H1 (cell line): ENCODE results near the gene KRTAP29-1. TPM values are rescaled to one million over a fixed set of nuclear protein-coding genes. Genes with fewer than 3 reads are reported as not detected.

ENCODE experiments used
- CTCF ChIA-PET: fragments of 300-600 bp; sonication (Branson Sonifier 250); formaldehyde crosslinking; loops from one replicate; lab custom pipeline; 2021; ENCODE audit not compliant: partially characterized antibody; lab: Charles Lee
- POLR2A ChIA-PET: fragments of 300-600 bp; sonication (Branson Sonifier 250); formaldehyde crosslinking; loops from one replicate; lab custom pipeline; 2021; ENCODE audit warnings: inconsistent platforms; ENCODE audit not compliant: partially characterized antibody; lab: Charles Lee
- DNase-seq, 2 experiments: peaks; one replicate each; pipeline versions ENCODE4 v3.0.0 to v3.0.0-alpha.2; 2010 to 2022; ENCODE audit warnings: low spot score in 2 of 2, low read depth in 1 of 2, mixed read lengths in 1 of 2
- FAIRE-seq: peaks from 2 replicates; lab custom pipeline; 2011; peaks lifted over from hg19 to GRCh38; lab: Jason Lieb, UNC
- H2AFZ ChIP-seq: 2 replicates; pipeline ENCODE4 v1.8.1; 2012; ENCODE audit warnings: low read length, inconsistent platforms
- H2AK5ac ChIP-seq: 2 replicates; pipeline ENCODE4 v1.6.1; 2013; ENCODE audit warnings: low read depth, low read length
- H2BK120ac ChIP-seq: replicated peaks from 2 replicates; pipeline ENCODE3; 2013; ENCODE audit warnings: low read depth, low read length, inconsistent platforms
- H2BK12ac ChIP-seq: 2 replicates; pipeline ENCODE4 v1.6.1; 2013; ENCODE audit warnings: low read depth, low read length
- H2BK15ac ChIP-seq: 2 replicates; pipeline ENCODE4 v1.6.1; 2013; ENCODE audit warnings: low read length
- H2BK20ac ChIP-seq: 2 replicates; pipeline ENCODE4 v1.6.1; 2013; ENCODE audit warnings: low read length
- H2BK5ac ChIP-seq: 2 replicates; pipeline ENCODE4 v1.6.1; 2013; ENCODE audit warnings: low read depth, low read length
- H3K14ac ChIP-seq: 2 replicates; pipeline ENCODE4 v1.6.1; 2013; ENCODE audit warnings: inconsistent platforms; ENCODE audit not compliant: insufficient read length
- H3K18ac ChIP-seq: 2 replicates; pipeline ENCODE4 v1.6.1; 2013; ENCODE audit warnings: low read length; ENCODE audit errors: extremely low read depth
- H3K23ac ChIP-seq: 2 replicates; pipeline ENCODE4 v1.6.1; 2013; ENCODE audit warnings: inconsistent platforms; ENCODE audit not compliant: insufficient read length
- H3K23me2 ChIP-seq: 2 replicates; pipeline ENCODE4 v1.6.1; 2013; ENCODE audit warnings: low read depth, low read length
- H3K27ac ChIP-seq: 2 replicates; pipeline ENCODE4 v1.6.1; 2011; ENCODE audit warnings: low read depth, low read length, inconsistent platforms
- H3K27me3 ChIP-seq, 4 experiments: replicated peaks in 1 of 4; 1 replicate in 1 of 4; 2 replicates in 3 of 4; pipeline versions ENCODE4 v1.6.1 to v1.8.1; 2011 to 2013; ENCODE audit warnings: low read length in 3 of 4, mild to moderate bottlenecking in 3 of 4, inconsistent platforms in 2 of 4, mixed read lengths in 2 of 4, moderate library complexity in 1 of 4; ENCODE audit not compliant: control insufficient read depth in 3 of 4, insufficient read depth in 3 of 4; ENCODE audit errors: extremely low read depth in 1 of 4
- H3K36me3 ChIP-seq, 4 experiments: 2 replicates each; pipeline versions ENCODE4 v1.6.1 to v1.8.1; 2011 to 2013; ENCODE audit warnings: mild to moderate bottlenecking in 4 of 4, low read length in 3 of 4, moderate library complexity in 2 of 4, control low read depth in 1 of 4, inconsistent platforms in 1 of 4; ENCODE audit not compliant: insufficient read depth in 4 of 4, control insufficient read depth in 2 of 4
- H3K4ac ChIP-seq: replicated peaks from 2 replicates; pipeline ENCODE3; 2013; ENCODE audit warnings: low read length, low read depth, mixed read lengths, inconsistent platforms; ENCODE audit not compliant: insufficient read length
- H3K4me1 ChIP-seq, 4 experiments: replicated peaks in 1 of 4; 1 replicate in 1 of 4; 2 replicates in 3 of 4; pipeline versions ENCODE4 v1.6.1 to v1.8.1; 2011 to 2013; ENCODE audit warnings: low read length in 3 of 4, inconsistent platforms in 2 of 4, mixed read lengths in 1 of 4; ENCODE audit not compliant: insufficient read depth in 4 of 4, control insufficient read depth in 3 of 4
- H3K4me2 ChIP-seq, 2 experiments: 2 replicates each; pipeline versions ENCODE4 v1.6.1 to v1.8.1; 2011 to 2013; ENCODE audit warnings: low read depth in 2 of 2, low read length in 2 of 2, control low read depth in 1 of 2, inconsistent platforms in 1 of 2, mild to moderate bottlenecking in 1 of 2; ENCODE audit not compliant: insufficient read depth in 1 of 2
- H3K4me3 ChIP-seq, 4 experiments: fragments of 200-600, 300-600 bp in 1 of 4; sonication (generic), shearing (Covaris generic), sonication (Bioruptor Twin) in 1 of 4; 2 replicates each; pipeline versions ENCODE4 v1.5.1 to v1.8.1; 2011 to 2016; ENCODE audit warnings: low read length in 4 of 4, low read depth in 3 of 4, control low read depth in 2 of 4, inconsistent platforms in 2 of 4, mild to moderate bottlenecking in 2 of 4, mixed read lengths in 1 of 4, moderate library complexity in 1 of 4; ENCODE audit not compliant: insufficient read depth in 2 of 4; ENCODE audit errors: extremely low read depth in 1 of 4
- H3K56ac ChIP-seq: replicated peaks from 2 replicates; pipeline ENCODE3; 2013; ENCODE audit warnings: low read depth, mild to moderate bottlenecking, mixed read lengths, low read length, inconsistent platforms; ENCODE audit not compliant: insufficient read length
- H3K79me1 ChIP-seq: 2 replicates; pipeline ENCODE4 v1.6.1; 2013; ENCODE audit warnings: low read depth, low read length, control low read depth
- H3K79me2 ChIP-seq, 2 experiments: 2 replicates each; pipeline versions ENCODE4 v1.6.1 to v1.8.1; 2012 to 2013; ENCODE audit warnings: low read length in 2 of 2, mild to moderate bottlenecking in 2 of 2, inconsistent platforms in 1 of 2; ENCODE audit not compliant: insufficient read depth in 2 of 2, control insufficient read depth in 1 of 2
- H3K9ac ChIP-seq, 4 experiments: replicated peaks in 1 of 4; 1 replicate in 1 of 4; 2 replicates in 3 of 4; pipeline versions ENCODE4 v1.6.1 to v1.8.1; 2011 to 2013; ENCODE audit warnings: low read depth in 3 of 4, low read length in 3 of 4, control low read depth in 2 of 4, mild to moderate bottlenecking in 2 of 4, moderate library complexity in 2 of 4, inconsistent platforms in 1 of 4; ENCODE audit errors: extremely low read depth in 1 of 4
- H3K9me3 ChIP-seq, 2 experiments: 2 replicates each; pipeline versions ENCODE4 v1.6.1 to v1.8.1; 2012 to 2013; ENCODE audit warnings: mild to moderate bottlenecking in 2 of 2, moderate library complexity in 2 of 2, control low read depth in 1 of 2, inconsistent platforms in 1 of 2, low read depth in 1 of 2, low read length in 1 of 2, mixed read lengths in 1 of 2; ENCODE audit not compliant: insufficient read depth in 2 of 2
- H4K20me1 ChIP-seq, 2 experiments: replicated peaks in 1 of 2; 2 replicates each; pipeline versions ENCODE3 to v1.8.1; 2011 to 2013; ENCODE audit warnings: inconsistent platforms in 2 of 2, low read length in 2 of 2, mild to moderate bottlenecking in 1 of 2; ENCODE audit not compliant: insufficient read depth in 2 of 2, control insufficient read depth in 1 of 2
- H4K5ac ChIP-seq: 2 replicates; pipeline ENCODE4 v1.6.1; 2013; ENCODE audit warnings: low read length, low read depth, mixed read lengths, inconsistent platforms; ENCODE audit not compliant: insufficient read length
- H4K8ac ChIP-seq: 2 replicates; pipeline ENCODE4 v1.8.0; 2013; ENCODE audit warnings: mild to moderate bottlenecking, moderate library complexity, low read length, inconsistent platforms; ENCODE audit not compliant: insufficient read depth; ENCODE audit errors: extremely low read depth
- H4K91ac ChIP-seq: replicated peaks from 2 replicates; pipeline ENCODE3; 2013; ENCODE audit warnings: low read length, mixed read lengths, inconsistent platforms; ENCODE audit not compliant: insufficient read length
- BRCA1 ChIP-seq: IDR thresholded peaks from 2 replicates; pipeline ENCODE4 v1.6.1; 2012; ENCODE audit warnings: low read depth, low read length, improper control_type of control experiment
- CHD2 ChIP-seq: IDR thresholded peaks from 2 replicates; pipeline ENCODE4 v1.6.1; 2012; ENCODE audit warnings: low read length, improper control_type of control experiment
- KDM1A ChIP-seq: fragments of 200-600, 300-600 bp; sonication (generic); IDR thresholded peaks from 2 replicates; pipeline ENCODE4 v1.7.1; 2016; ENCODE audit warnings: mild to moderate bottlenecking, low read length, borderline replicate concordance
- KDM4A ChIP-seq: IDR thresholded peaks from one replicate; pipeline ENCODE4 v1.7.1; 2012; ENCODE audit warnings: low read depth, mild to moderate bottlenecking, moderate library complexity, low read length, inconsistent platforms; ENCODE audit not compliant: severe bottlenecking
- NRF1 ChIP-seq: IDR thresholded peaks from 2 replicates; pipeline ENCODE4 v1.6.1; 2011; ENCODE audit warnings: mild to moderate bottlenecking, low read depth, low read length, improper control_type of control experiment
- RAD21 ChIP-seq, 2 experiments: IDR thresholded peaks in 1 of 2; conservative IDR thresholded peaks in 1 of 2; 2 replicates each; pipeline ENCODE4 v1.6.1; 2011; ENCODE audit warnings: low read depth in 2 of 2, low read length in 2 of 2, improper control_type of control experiment in 1 of 2, inconsistent platforms in 1 of 2, mild to moderate bottlenecking in 1 of 2, moderate library complexity in 1 of 2
- RNF2 ChIP-seq: fragments of 200-900, 300-1000 bp; sonication (generic); IDR thresholded peaks from 2 replicates; pipeline ENCODE4 v1.7.1; 2016; ENCODE audit warnings: borderline replicate concordance, low read depth, mild to moderate bottlenecking, antibody characterized with exemption, low read length; ENCODE audit not compliant: poor library complexity, severe bottlenecking; ENCODE audit errors: missing control alignments
- TAF7 ChIP-seq: optimal IDR thresholded peaks from 2 replicates; pipeline ENCODE3; 2011; ENCODE audit warnings: low read depth, mild to moderate bottlenecking, inconsistent platforms, low read length, moderate library complexity, borderline replicate concordance
- WGBS, 2 experiments: shearing (Covaris generic) in 1 of 2; methylation state at CpG; one replicate each; pipeline versions ENCODE4 v1.1.6 to v1.1.7; 2013 to 2015; ENCODE audit warnings: low lambda C conversion rate in 2 of 2, mixed read lengths in 2 of 2, inconsistent platforms in 1 of 2, low coverage in 1 of 2, missing lambda C conversion rate in 1 of 2; ENCODE audit not compliant: insufficient replicate concordance in 2 of 2, insufficient coverage in 1 of 2, insufficient read length in 1 of 2; ENCODE audit errors: extremely low coverage in 1 of 2, missing lambda C conversion rate in 1 of 2; 5-methylcytosine and 5-hydroxymethylcytosine counted together
- polyA plus RNA-seq, 7 experiments: library from polyadenylated mRNA; depleted of rRNA in 3 of 7; stranded (reverse) in 5 of 7; unstranded in 2 of 7; fragments of >200 nt in 5 of 7; fragments of 200-250 nt in 2 of 7; gene quantifications; 1 replicate in 5 of 7; 2 replicates in 1 of 7; 4 replicates in 1 of 7; pipeline versions ENCODE4 v1.2.1 to v1.2.3, GENCODE V29; 2011 to 2013; ENCODE audit warnings: missing spikeins in 2 of 7, mixed read lengths in 2 of 7
- total RNA-seq: library from RNA; stranded (reverse); fragmentation: NEBNext Ultra II Directional; extraction: Animal tissue kit (Norgen Biotek cat#: 25700); gene quantifications from 2 replicates; pipeline ENCODE4 v1.2.1, GENCODE V29; 2021
- TF ChIP-seq, protein P1 (sequence below): IDR thresholded peaks from 2 replicates; pipeline ENCODE4 v1.6.1; 2011; ENCODE audit warnings: low read depth, mild to moderate bottlenecking, low read length; ENCODE audit not compliant: insufficient read depth
- TF ChIP-seq, protein P2 (sequence below): IDR thresholded peaks from 2 replicates; pipeline ENCODE4 v1.6.1; 2011; ENCODE audit warnings: low read length, improper control_type of control experiment

Gene KRTAP29-1
- total and polyA plus RNA-seq, 2 of the 8 experiments (the other 6 are each of a cell fraction or from before 2014, with no cell fraction given) = not detected

- WGBS, 2 experiments = 78% methylated on average over 4 of the region's 6 CpGs; no CpG with 5 or more reads in 1 of the 2 experiments
- H3K27ac ChIP-seq = no peak overlapping the region
- FAIRE-seq (no peak), DNase-seq (no peak)
- no peak overlapping the region for H2BK5ac ChIP-seq
- no peak overlapping the region for H3K23ac ChIP-seq
- no peaks in the 10 kb centered on the region for H3K9me3 ChIP-seq
- H3K79me1 ChIP-seq = no peaks in the 10 kb centered on the region
- no peaks in the 10 kb centered on the region for H4K20me1 ChIP-seq
- no peaks in the 10 kb centered on the region for H3K79me2 ChIP-seq
- H3K4me1 ChIP-seq = no peaks in the 10 kb centered on the region; a peak in 1 of 7 replicates
- no peak overlapping the region for H2BK120ac ChIP-seq
- no peak overlapping the region for H3K4me2 ChIP-seq
- no peaks in the 10 kb centered on the region for H3K36me3 ChIP-seq
- no peak overlapping the region for H3K9ac ChIP-seq
- H2AK5ac ChIP-seq = no peak overlapping the region
- H3K18ac ChIP-seq = no peak overlapping the region
- no peak overlapping the region for H2BK12ac ChIP-seq
- no peak overlapping the region for H4K5ac ChIP-seq
- no peak overlapping the region for H3K4me3 ChIP-seq
- no peak overlapping the region for H2BK20ac ChIP-seq
- no peak overlapping the region for H3K14ac ChIP-seq
- H2AFZ ChIP-seq = no peak overlapping the region
- H3K56ac ChIP-seq = no peak overlapping the region
- ChIA-PET POLR2A (no interaction called here), CTCF (interaction anchor here (1.7 kb wide), 1 partner anchor 463 kb away, joined by 4 read pairs; no protein-coding TSS in a partner anchor)
- no peaks in the 10 kb centered on the region for H3K27me3 ChIP-seq
- no peaks in the 10 kb centered on the region for H3K23me2 ChIP-seq
- no peak overlapping the region for H4K8ac ChIP-seq
- H3K4ac ChIP-seq = no peak overlapping the region
- H2BK15ac ChIP-seq = no peak overlapping the region
- no peak overlapping the region for H4K91ac ChIP-seq
- no peak for TF ChIP-seq KDM4A
- TF ChIP-seq RNF2 = no peak
- no peak for TF ChIP-seq BRCA1
- TF ChIP-seq, protein P1, sequence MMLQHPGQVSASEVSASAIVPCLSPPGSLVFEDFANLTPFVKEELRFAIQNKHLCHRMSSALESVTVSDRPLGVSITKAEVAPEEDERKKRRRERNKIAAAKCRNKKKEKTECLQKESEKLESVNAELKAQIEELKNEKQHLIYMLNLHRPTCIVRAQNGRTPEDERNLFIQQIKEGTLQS = no peak
- no peak for TF ChIP-seq NRF1
- TF ChIP-seq TAF7 = no peak
- TF ChIP-seq CHD2 = no peak
- TF ChIP-seq KDM1A = no peak
- TF ChIP-seq, protein P2, sequence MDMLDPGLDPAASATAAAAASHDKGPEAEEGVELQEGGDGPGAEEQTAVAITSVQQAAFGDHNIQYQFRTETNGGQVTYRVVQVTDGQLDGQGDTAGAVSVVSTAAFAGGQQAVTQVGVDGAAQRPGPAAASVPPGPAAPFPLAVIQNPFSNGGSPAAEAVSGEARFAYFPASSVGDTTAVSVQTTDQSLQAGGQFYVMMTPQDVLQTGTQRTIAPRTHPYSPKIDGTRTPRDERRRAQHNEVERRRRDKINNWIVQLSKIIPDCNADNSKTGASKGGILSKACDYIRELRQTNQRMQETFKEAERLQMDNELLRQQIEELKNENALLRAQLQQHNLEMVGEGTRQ = no peak
- TF ChIP-seq RAD21 (IDR thresholded peaks at IDR 0.05 in 1 of 2, conservative IDR thresholded peaks at IDR 0.05 in 1 of 2; ENCODE audit: low read depth in 2 of 2, low read length in 2 of 2) = no peak
These were observed 23.0 kb upstream of the KRTAP29-1 start for GRCh38 chr17:41325611-41326010.
